Measurements from ENCODE around the gene CACNA2D2.

CACNA2D2 gene

DNA sequence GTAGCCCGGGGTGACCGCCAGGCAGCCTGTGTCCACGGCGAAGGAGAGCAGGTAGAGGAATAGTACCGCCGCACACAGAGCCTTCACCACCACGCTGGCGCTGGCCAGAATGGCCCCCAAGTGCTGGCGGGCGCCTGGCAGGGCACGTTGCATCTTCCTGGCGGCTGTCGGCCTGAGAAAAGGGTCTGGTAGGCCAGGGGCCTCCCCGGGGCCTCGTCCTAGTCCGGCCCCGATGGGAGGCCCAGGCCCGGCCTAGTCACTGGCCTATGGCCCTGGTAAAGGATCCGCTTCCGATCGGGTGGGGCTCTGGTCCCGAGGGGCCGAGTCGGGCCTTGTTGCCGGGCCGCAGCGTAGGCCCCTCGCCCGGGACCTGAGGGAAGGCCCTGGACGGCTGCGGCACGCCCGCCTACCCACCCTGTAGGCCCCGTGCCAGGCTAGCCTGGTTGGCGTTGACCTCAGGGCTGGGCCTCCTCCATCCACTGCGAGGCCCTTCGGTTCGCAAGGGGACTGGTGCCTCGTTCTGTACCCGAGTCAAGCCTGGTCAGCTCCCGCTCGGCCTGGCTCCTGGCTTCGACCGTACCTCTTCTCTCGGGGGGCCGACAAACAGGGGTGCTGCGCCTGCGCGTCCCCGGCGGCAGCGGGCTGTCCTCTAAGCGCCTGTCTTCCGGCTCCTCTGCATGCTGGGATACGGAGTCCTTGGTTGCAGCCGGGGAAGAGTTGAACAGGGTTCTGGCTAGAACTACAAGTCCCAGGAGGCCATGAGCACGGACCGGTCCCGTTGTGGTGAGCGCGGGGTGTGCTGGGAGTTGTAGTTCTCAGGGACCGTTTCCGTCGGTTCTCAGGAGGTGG lies 144.3 kb downstream of the CACNA2D2 start, which contains the start of gene TMEM115:
TMEM115 (minus strand) TSS at position 611 of the 849 bp plus-strand sequence; CDS start at position 153, 458 bp downstream.
- peak; percentile 92 to 93 for DNase-seq

DNA sequence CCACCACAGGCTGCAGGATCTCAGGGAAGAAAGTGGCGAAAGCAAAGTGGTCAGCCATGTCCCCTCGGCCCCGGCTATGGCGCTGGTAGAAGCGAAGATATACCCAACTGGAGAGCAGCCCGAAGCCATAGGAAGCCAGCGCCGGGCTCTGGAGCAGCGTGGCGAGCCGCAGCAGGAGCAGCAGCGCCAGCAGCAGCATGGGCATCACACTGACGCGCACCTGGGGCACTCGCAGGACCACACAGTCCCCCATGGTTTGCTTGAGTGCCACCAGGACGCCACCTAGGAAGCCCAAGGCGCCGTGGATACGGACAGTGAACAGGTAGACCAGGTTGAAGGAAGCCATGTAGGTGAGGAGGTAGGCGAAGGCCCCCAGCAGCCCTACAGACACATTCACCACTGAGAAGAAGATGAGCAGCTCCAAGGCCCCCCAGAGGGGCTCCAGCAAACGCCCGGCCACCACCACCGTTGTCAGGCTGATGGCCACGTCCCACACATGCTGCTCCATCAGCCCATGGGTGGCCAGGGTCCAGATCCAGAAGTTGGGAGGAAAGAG lies 145.0 kb downstream of the CACNA2D2 start:
- DNase-seq: no peak

DNA sequence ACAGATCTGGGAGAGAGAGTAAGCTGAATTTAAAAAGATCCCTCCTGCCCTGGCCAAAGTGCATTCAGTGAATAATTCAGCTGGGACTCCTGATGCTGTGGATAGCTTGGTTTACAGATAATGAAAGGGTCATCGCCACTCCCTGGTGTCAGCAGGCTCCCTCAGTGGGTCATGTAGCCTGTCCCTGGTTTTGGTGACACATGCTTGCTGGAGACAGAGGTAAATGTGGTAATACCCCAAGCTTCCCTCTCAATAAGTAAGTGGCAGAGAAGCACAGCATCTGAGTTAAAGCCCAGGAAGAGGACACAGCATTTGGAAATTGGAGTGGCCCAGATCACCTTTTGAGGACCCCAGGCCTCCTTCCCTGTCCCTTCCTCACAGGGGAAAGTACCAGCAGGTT lies 146.0 kb downstream of the CACNA2D2 start:
- no peak for DNase-seq

DNA sequence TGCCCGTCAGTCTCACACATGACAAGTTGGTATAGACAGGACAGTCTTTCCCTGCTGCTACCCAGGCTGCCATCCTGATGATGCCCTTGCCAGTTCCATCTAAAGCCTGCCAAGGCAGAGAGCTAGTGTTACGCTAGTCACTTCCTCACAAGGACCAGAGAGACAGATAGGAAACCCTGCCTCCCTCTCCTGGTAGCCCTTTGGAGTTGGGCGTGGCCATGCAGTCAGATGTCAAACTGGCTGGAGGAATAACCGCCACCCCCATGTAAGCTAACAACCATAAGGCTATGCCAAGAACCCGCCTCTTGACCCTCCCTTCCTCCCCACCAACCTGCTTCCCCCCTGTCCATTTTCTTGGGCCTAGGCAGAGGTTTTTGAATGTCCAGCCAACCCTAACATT lies 146.9 kb downstream of the CACNA2D2 start:
- no peak for DNase-seq

DNA sequence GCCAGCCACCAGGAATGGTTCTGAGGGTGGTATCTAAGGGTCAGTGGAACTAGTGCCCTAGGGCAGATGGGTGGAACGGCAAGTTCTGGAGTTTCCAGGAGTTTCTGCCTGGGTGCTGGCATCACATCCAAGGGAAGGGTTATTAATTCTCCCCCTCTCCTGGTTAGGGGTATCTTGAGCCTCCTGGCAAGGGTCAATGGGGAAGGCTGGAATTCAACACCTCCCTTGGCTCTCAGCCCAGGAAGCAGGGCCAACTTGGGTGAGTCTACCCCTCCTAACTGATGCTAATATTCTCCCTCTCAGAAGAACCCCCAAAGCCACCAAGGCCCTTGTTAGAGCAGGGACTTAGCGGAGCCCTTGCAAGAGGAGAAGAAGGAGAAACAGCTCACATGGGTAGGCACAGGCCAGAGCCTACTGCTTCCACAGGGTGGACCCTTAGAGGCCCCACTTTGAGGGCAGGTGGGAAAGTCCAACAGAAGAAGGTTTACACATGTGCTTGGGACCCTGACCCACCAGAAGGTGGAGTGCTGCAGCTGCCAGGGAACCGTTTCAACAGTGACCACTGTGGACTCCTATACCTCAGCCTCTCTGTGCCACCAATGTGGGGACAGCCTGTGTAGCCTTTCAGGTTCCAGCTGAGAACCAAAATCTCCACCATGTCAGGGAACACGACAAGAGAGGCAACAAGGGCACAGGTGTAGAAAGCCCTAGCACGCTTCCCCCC lies 147.4 kb downstream of the CACNA2D2 start:
- no peak for DNase-seq

DNA sequence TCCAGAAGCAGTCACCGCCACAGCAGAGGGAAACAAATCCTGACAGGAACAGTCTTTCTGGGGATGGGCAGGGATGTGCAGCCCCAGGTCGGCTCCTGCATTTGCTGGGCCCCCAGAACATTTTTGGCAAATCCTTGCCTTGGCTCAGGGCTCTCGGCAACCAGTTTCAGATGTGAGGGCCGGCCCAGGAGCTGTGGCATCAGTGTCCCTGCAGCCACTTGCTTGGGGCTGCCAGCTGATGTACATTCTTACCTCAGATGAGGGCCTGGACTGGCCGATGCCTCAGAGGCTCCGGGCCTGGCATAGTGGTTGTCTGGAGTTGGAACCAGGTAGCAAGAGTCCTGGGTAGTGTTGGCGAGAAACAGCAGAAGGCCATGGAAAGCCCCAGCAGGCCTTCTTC lies 148.6 kb downstream of the CACNA2D2 start:
- DNase-seq: no peak

DNA sequence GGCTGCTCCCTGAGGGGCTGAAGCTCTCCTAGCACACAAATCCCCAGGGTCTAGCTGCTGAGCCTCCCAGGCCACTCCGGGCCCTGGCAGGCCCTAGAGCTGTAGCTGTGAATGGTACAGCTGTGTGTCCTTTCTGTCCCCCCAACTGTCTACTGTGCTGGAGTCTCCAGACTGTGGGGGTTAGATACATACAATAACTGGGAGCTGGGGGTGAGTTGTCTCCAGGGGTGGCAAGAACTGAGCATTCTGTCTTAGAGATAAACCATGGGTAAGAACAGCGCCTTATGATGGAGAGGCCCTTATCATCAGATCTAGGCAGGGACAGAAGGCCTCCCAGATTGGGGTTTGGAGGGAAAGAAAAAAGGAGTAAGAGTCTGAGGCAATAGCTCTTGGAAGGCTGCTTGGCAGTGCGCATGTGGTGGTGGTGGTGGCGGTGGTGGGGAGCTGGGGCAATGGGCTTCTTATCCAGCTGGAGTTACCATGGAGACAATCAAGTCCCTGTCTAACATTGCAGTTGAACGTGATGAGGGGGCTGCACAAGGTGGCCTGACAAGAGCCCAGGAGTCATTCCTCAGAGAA lies 149.2 kb downstream of the CACNA2D2 start:
- DNase-seq: no peak

DNA sequence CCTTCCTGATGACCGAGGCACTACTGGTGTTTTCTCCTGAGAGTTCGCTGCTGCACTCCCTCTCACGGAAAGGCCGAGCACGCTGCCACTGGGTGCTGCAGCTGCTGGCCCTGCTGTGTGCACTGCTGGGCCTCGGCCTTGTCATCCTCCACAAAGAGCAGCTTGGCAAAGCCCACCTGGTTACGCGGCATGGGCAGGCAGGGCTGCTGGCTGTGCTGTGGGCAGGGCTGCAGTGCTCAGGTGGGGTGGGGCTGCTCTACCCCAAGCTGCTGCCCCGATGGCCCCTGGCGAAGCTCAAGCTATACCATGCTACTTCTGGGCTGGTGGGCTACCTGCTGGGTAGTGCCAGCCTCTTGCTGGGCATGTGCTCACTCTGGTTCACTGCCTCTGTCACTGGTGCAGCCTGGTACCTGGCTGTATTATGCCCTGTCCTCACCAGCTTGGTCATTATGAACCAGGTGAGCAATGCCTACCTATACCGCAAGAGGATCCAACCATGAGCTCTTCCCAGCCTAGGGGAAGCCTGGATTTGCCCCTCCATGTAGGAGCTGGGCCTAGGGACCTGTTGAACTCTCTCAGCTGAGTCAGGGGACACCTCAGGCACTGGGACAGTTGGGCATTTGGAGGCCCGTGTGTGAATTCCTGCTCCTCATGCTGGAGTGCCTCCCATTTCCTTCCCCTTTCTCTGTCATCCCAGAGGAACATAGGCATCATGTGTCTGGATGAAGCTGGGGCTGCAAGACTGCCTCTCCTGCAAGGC lies 150.0 kb downstream of the CACNA2D2 start:
- no peak for DNase-seq

DNA sequence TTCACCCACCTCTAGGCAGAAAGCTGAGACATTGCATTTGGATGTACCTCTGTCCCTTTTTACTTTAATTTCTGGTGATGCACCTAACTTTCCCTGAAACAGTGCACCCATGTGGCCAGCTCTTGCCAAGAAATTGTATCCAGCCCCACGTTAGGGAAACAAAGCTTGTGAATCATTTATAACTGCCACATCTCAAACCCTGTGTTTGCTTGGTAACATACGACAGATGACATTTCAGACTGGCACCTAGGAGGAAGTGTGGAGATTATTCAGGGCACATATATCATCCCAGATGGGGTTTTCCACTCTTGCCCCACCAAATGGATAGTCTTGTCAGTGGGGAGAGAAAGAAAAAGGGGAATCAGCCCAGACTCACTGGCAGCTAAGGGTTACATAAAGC lies 150.7 kb downstream of the CACNA2D2 start:
- no peak for DNase-seq

DNA sequence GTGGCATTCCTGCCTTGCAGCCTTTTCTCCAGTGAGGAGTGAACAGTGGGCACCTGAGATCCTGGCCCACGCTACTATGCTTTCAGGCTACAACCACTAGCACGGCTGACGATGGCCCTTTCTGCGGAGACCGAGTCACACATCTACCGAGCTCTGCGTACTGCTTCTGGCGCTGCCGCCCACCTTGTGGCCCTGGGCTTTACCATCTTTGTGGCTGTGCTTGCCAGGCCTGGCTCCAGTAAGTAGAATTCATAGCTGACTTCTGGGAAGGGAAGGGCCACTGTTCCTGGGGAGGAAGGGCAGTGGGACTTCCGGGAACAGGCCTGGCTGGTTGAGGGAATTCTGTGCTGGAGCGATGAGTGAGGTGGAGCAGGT lies 152.1 kb downstream of the CACNA2D2 start:
- no peak for DNase-seq

DNA sequence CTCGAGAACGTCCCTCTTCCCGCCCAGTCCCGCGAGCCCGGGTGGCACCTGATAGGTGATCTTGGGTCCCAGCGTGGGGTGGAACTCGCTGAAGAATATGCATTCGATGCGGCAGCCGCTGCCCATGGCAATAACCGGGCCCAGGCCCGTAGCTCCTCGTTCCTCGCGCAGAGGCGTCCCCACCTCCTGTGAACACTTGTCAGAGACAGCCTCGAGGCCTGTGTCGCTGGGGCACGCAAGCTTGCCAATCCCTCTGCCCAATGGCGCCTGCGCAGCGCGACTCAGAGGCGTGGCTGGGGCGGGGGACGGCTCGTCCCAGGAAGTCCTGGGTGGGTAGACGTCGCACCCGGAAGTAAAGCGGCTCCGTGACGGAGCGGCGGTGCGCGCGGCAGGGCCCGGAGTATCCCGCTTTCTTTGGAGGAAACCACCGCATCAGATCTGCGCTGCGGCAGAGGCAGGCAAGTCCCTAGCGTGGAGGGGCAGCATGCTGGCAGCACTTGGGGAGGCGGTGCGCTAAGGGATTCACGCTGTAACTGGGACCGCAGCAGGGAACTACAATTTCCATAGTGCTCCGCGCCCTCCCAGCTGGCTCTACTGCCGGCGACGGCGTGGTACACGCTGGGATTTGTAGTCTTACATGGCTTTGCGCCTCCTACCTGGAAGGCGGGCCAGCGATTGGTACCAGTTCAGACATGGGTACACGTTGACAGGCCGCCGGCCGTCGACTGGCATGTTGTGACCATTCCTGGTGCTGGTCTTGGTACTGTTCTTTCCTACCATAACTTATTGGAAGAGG lies 152.7 kb downstream of the CACNA2D2 start, which contains the start of the genes CYB561D2 and NPRL2:
CYB561D2 (plus strand) TSS at position 336 of the 796 bp plus-strand sequence. CDS start 572 bp downstream, outside the sequence.
NPRL2 (minus strand) TSS at position 249 of the 796 bp plus-strand sequence; CDS start at position 126, 123 bp downstream.
- DNase-seq: peak; percentile 99

DNA sequence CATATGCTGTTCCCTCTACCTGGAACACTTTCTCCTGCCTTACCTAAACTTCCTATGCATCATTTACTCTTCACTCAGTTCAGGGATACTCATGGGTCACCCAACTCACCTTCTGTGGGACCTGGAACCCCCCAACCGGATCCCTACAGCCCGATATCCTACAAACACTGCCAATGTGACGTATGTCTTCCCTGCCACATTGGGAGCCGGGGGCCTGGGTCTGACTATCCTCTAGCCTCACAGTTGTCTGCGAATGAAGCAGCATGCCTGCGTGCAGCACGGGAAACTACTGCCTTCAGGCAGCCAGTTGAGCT lies 153.3 kb downstream of the CACNA2D2 start:
- no peak for DNase-seq

DNA sequence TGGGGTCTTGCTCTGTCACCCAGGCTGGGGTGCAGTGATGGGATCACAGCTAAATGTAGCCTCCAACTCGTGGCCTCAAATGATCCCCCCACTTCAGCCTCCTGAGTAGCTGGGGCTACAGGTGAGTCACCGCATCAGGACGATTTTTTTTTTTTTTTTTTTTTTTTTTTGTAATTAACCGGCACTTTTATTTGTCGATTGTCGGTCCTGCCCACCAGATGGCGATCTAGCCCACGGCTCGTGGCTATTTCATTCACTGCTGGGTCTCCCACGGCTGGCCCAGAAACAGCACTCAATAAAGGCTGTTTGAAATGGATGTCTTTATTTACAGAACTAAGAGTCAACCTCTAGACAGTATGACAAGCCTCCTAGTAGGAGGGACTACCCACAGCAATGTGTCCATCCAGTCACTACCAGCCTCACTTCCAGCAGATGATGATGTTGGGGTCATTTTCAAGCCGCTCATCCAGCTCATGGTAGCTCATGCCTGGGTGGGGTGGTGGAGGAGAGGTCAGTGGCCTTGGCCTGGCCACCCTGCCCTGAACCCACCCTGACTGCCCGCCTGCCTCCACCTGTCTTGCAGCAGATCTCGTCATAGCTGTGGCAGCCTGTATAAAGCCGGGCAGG lies 156.1 kb downstream of the CACNA2D2 start:
- peak; percentile 73 to 74 for DNase-seq

DNA sequence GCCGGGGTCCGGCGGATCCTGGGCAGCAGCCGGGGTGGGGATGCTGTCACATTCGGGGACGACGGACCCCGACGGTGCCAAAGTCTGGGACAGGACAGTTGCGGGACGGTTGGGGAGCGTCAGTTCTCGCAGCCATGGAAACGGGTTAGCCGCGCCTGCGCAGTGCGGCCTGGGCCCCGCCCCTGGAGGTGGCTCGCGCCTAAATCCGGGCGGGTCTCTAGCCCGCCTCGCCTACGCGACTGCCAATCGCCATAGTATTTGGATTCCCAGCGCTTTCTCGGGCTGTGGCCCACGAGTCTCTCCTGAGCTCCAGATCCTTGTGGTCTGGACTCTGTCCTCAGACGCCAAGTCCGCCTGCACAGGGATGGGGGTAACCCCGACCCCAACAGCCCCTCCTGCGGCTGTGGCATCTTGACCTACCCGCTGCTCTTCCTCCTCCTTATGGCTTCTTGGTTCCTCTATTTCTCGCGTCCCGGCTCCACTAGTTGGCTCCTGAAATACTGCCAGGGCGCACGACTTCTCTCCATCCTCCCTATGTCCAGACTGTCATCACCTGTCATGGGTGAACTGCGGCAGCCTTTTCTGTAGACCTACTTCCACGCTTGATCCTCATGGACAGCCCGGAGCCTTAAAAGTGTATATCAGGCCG lies 157.7 kb downstream of the CACNA2D2 start, which contains the start of gene ZMYND10:
ZMYND10 (minus strand) TSS at position 147 of the 649 bp plus-strand sequence. CDS start 153 bp downstream, outside the sequence.
- peak; percentile 66 to 69 for DNase-seq

DNA sequence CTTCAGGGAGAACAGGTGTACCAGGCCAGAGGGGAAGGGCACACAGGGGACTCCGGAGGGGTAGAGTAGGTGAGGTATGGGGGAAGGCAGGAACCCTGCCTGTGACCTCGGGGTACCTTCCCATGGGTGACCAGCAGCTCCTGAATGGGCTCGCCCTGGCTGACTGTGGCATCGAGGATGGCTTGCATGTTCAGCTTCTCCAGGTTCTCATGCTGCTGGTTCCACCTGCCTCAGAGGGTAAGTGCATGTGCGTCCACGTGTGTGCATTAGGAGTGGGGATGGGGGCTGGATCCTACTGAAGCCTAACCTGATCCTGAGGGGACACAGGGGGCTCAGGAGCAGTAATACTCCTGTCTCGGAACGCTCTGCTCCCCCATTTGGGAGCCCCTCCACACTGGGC lies 158.4 kb downstream of the CACNA2D2 start:
- no peak for DNase-seq

DNA sequence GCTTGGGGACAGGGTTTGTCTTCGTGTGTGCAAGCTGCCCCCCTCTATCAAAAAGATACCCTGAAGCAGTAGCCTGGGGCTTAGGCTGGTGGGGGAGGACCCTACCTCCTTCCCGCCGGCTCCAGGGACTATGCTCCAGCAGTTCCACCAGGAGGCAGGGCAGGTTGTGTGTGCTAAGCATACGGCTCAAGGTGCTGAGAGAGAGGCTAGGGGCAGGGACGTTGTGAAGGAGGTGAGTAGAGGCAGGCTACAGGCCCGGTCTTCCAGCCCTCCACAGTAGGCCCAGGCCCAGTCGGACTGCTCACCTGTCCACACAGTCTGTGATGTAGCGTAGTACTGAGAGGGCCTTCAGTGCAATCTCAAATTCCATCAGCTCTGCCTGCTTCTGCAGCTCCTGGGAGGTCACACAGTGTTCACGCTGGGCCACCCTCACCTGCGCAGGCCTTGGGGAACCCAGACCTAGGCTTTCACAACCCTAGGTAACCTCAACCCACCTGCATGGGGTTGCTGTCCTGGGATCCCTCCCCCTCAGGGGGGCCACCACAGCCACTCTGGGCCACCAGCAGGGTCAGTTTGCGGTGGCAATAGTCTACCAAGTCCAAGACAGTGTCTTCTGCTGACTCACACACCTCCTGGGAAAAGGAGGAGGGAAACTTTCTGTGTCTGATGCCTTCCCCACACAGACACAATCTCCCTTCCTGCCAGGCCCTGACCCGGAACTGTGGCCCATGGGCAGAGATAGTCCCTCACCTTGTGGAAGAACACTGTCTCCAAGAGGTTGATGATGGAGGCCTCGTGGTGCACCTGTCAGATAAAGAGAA lies 160.4 kb downstream of the CACNA2D2 start:
- no peak for DNase-seq

DNA sequence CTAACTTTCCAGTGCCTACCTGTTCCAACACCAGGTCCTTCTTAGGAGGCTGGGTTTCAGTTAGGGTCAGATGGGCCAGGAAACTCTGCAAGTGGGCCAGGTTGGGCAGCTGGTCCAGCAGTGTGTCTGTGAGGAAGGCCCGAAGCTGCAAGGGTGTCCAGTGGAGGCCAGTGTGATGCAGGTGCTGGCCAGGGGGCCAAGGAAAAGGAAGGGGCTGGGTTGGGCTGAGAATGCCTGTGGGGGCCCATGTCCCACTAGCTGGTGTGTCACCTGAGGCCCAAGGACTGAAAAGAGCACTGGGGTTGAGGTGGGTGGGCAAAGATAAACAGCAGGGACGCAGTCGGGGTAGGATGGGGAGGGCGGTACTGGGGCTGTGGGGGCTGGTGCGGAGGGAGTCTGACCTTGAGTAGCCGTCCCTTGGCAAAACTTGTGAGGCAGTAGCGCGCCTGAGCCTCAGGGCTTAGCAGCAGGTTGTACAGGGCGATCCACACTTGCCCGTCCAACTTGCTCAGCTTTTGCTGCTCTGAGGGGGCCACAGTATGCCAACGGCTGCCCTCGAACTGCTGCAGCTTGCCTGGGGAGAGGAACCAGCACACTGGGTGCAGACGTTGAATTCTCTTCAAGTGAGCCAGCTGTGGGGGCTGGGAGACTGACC lies 161.3 kb downstream of the CACNA2D2 start:
- no peak for DNase-seq

DNA sequence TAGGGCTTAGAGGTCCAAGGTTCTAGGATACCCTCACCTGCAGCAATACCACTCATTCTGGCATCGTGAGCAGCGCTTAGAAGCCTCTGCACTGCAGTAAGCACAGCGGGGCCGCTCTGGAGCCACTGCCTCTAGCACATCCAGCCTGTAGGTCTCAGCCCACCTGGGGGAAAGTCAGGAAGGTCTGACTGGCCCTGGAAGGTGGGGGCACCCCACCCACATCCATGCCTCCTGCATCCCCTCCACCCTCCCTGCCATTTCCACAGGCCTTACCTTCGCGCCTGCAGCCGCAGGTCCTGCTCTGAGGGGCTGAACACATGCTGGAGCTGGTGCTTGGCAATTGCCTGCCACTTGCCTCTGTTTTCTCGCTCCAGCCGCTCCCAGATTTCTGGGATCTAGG lies 161.9 kb downstream of the CACNA2D2 start:
- no peak for DNase-seq

All from activated CD4-positive, alpha-beta T cell treated with anti-CD3 and anti-CD28 coated beads, Interleukin-2, amount 50 U/mL, for 4 hours (primary cell).